Neuron (in vitro differentiated cells): ENCODE measurements around the gene OR52I1.

Experiments
- H2AFZ ChIP-seq: one replicate; pipeline ENCODE4 v1.6.1; 2013; ENCODE audit warnings: low read depth, mild to moderate bottlenecking, inconsistent platforms, low read length, moderate library complexity
- H3K27me3 ChIP-seq: one replicate; pipeline ENCODE4 v1.6.1; 2013; ENCODE audit warnings: low read length; ENCODE audit not compliant: insufficient read depth
- H3K36me3 ChIP-seq: one replicate; pipeline ENCODE4 v1.6.1; 2013; ENCODE audit warnings: low read length; ENCODE audit not compliant: insufficient read depth
- H3K4me1 ChIP-seq: one replicate; pipeline ENCODE4 v1.6.1; 2013; ENCODE audit warnings: low read length; ENCODE audit not compliant: insufficient read depth
- H3K4me3 ChIP-seq: 2 replicates; pipeline ENCODE4 v1.5.1; 2013; ENCODE audit warnings: mild to moderate bottlenecking, low read length, moderate library complexity
- H3K9me3 ChIP-seq: one replicate; pipeline ENCODE4 v1.6.1; 2013; ENCODE audit warnings: low read length

Gene OR52I1

DNA sequence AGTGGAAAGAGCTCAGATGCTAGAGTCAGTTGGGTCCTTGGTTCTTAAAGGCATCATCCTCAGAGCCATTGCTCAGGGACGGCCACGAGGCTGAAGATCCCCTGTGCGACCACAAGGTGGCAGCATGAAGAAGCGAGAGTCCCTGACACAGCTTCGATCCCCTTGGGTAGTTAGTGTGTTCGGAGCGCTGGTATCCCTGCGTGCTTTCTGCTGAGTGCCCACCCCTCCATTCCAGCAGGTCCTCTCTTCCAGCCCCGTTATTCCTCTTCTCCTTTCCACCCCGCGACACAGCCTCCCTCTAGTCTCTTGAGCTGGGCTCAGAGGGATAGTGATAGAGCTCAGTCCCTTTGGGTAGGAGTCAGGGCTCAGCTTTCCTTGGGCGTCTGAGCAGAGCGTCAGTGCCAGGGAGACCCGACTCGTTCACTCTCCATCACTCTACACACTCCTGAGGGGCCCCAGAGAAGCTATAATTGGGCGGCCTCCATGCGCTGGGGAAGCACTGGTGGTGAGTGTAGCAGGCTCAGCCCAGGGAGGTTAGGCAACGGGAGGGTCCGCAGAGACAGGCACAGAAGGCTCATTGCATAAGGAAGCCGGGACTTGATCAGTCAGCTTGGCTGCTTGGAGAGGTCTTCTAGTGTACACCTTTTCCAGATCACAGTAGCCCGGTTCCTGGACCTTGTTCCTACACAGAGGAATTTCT lies 43.3 kb downstream of the OR52I1 start, which contains the start of gene OR51D1:
OR51D1 (plus strand) TSS at position 516 of the 700 bp plus-strand sequence. CDS start 2,314 bp downstream, outside the sequence.
- H3K9me3 ChIP-seq: no peaks in the 10 kb centered on the region
- H3K4me1 ChIP-seq: peaks cover 5% of the 10 kb centered on the region
- H2AFZ ChIP-seq: no peak within 1 kb of the TSS
- H3K4me3 ChIP-seq: no peak within 1 kb of the TSS
- no peaks in the 10 kb centered on the region for H3K36me3 ChIP-seq
- H3K27me3 ChIP-seq: no peaks in the 10 kb centered on the region

DNA sequence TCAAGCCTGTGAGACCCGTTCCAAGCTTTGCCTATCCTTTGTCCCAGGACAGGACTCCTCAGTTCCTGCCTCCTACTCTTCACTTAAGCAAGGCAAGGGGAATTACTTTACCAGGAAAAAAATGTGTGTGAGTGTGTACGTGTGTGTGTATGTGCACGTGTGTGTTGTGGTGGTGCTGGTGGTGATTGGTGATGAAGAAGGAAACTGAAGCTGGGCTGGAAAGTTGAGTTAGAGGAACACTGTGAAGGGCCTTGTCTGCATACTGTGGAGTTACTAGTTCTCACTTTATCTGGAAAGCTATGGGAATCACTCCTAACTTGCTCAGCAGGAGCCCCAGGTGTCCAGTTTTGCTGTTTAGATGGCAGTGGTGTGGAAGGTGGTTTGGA lies 43.8 kb downstream of the OR52I1 start:
- Histone ChIP-seq H3K36me3 (no peaks in the 10 kb centered on the region), H3K9me3 (no peaks in the 10 kb centered on the region), H2AFZ (no peak overlapping the region), H3K27me3 (no peaks in the 10 kb centered on the region), H3K4me1 (peaks cover 5% of the 10 kb centered on the region), H3K4me3 (no peak overlapping the region)

DNA sequence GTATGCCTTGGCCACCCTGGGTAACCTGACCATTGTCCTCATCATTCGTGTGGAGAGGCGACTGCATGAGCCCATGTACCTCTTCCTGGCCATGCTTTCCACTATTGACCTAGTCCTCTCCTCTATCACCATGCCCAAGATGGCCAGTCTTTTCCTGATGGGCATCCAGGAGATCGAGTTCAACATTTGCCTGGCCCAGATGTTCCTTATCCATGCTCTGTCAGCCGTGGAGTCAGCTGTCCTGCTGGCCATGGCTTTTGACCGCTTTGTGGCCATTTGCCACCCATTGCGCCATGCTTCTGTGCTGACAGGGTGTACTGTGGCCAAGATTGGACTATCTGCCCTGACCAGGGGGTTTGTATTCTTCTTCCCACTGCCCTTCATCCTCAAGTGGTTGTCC lies 46.1 kb downstream of the OR52I1 start:
- Histone ChIP-seq H3K27me3 (peaks cover 2% of the 10 kb centered on the region), H2AFZ (no peak overlapping the region), H3K4me1 (peaks cover 5% of the 10 kb centered on the region), H3K4me3 (no peak overlapping the region), H3K36me3 (no peaks in the 10 kb centered on the region), H3K9me3 (no peaks in the 10 kb centered on the region)

DNA sequence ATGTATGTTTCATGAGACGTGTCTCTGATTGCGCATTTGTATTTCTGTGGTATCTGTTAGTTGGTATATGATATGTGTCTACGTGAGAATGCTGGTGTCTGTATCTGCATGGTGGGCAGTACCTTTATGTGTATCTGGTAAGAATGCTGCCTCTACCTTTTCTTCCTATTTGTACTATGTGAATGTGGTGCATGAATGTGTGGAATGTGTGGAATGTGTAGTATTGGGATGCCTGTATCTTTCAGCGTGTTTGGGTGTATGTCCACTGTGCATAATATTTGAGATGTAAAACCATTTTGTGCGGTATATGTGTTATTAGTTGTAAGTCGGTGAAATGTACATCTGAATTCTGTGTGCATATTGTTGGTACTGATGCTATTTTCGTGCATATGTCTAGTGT lies 47.7 kb downstream of the OR52I1 start:
- Histone ChIP-seq H3K9me3 (no peaks in the 10 kb centered on the region), H3K4me3 (no peak overlapping the region), H3K36me3 (no peaks in the 10 kb centered on the region)

DNA sequence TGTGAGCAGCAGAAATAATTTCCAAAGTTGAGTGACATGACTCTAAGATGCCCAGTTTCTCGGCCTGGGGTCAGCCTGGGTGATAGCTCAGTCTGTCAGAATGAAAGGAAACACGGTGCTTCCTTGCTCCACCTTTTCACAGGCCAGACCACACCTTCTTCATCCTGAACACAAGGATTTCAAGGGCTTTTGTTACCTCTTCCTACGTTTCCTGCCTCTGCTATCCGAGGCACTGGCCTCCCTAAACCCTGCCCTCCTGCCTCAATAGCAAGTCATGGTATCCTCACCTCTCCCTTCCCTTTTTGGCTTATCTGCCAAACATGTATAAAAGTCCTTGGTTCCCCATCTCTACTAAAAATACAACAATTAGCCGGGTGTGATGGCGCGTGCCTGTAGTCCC lies 48.2 kb downstream of the OR52I1 start:
- Histone ChIP-seq H3K4me1 (peaks cover 5% of the 10 kb centered on the region), H3K27me3 (peaks cover 2% of the 10 kb centered on the region), H3K36me3 (no peaks in the 10 kb centered on the region), H2AFZ (no peak overlapping the region), H3K9me3 (no peaks in the 10 kb centered on the region), H3K4me3 (no peak overlapping the region)

More for the DNA sequence above, 47.7 kb downstream of the OR52I1 start:
- Histone ChIP-seq H3K27me3 (peaks cover 2% of the 10 kb centered on the region), H3K4me1 (peaks cover 5% of the 10 kb centered on the region), H2AFZ (no peak overlapping the region)

DNA sequence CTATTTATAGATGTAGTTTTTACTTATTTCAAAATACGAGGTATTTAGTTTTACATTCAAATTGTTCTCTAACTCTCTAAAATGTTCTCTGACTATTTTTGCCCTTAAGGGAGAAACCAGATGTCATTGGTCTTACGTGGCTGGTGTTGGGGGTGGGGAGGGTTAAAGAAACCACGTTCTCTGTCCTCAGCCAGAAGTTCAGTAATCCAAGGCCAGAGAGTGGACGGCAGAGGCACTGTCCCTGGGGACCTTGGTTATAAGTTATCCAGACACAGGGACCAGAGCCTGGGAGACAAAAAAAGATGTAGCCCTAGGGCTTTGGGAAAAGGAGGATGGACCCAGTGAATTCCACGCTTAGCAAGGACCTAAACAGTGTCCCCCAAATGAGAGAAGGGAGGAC lies 49.2 kb downstream of the OR52I1 start:
- no peak overlapping the region for H3K4me3 ChIP-seq
- no peaks in the 10 kb centered on the region for H3K36me3 ChIP-seq
- no peak overlapping the region for H2AFZ ChIP-seq
- peaks cover 5% of the 10 kb centered on the region for H3K4me1 ChIP-seq
- no peaks in the 10 kb centered on the region for H3K9me3 ChIP-seq
- peaks cover 2% of the 10 kb centered on the region for H3K27me3 ChIP-seq

DNA sequence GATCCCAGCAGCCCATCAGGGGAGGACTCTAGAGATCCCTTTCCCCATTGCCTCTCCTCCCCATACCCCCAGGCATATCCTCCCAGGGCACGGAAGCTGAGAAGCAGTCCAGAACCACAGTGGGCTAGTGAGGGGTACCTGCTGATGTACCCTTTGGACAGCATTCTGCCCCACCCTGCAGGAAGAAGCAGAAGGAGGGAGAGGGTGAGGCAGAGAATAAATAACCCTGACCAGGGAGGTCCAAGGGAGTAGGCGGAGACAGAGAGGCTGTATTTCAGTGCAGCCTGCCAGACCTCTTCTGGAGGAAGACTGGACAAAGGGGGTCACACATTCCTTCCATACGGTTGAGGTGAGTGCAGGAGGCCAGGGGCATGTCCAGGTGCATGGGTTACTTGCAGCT lies 49.8 kb downstream of the OR52I1 start, which contains the start of gene OR51E1:
OR51E1 (plus strand) TSS at position 301 of the 400 bp plus-strand sequence. CDS start 8,545 bp downstream, outside the sequence.
- Histone ChIP-seq H2AFZ (no peak within 1 kb of the TSS), H3K4me3 (no peak within 1 kb of the TSS), H3K4me1 (peaks cover 5% of the 10 kb centered on the region), H3K36me3 (no peaks in the 10 kb centered on the region), H3K27me3 (peaks cover 2% of the 10 kb centered on the region), H3K9me3 (no peaks in the 10 kb centered on the region)

DNA sequence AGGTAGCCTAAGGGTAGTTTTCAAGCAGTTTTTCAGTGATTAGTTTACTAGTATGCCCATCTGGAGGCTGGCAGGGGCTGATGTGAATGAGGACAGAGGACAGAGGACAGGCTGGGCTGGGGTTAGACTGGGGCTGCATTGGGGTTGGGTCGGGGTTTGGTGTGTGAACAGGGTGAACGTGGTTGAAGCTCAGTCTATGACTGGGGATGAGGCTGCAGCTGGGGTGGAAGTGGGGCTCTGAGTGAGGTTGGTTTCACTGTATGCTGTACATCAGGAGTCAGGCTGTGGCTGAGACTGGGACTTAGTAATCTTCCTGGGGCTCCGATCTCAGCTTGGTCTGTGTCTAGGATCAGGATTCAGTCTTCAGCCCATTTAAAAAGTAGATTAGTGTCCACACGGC lies 50.4 kb downstream of the OR52I1 start:
- H3K4me3 ChIP-seq: no peak overlapping the region
- no peaks in the 10 kb centered on the region for H3K9me3 ChIP-seq
- no peaks in the 10 kb centered on the region for H3K36me3 ChIP-seq
- peaks cover 2% of the 10 kb centered on the region for H3K27me3 ChIP-seq
- H2AFZ ChIP-seq: no peak overlapping the region
- peaks cover 5% of the 10 kb centered on the region for H3K4me1 ChIP-seq
